ENCODE measurements around the gene LTA4H.

DNA sequence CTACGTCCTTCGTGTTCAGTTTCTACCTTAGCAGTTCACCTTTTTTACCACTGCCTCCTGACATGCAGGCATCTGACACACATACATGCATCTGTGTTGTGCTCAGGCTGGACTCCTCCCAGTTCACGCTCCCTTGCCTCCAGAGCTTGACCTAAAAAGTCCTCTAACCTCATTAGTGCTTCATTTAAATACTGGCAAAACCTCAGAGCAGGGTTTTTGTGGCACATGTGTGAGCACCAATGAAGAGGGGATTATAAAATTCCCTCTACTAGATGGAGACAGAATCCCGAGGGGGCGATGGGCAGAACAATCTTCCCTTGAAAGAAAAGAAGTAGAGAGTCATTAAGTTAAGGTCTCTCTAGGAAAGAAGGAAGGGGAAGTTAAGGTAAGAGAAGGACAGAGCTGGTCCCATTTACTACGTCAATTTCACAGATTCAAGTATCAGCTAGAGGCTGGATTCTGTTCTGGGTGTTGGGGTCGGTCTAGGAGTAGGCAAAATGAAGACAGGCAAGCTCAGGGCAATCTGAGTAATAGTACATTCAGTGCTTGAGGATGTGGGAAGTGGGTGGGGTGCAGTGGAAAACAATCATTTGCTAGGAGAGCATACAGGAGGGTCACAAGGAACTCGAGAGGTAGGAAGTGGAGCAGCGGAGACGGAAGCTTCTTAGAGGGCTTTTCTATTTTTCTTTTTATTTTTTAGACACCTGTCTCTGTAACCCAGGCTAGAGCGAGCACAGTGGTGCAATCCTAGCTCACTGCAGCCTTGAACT is 46.7 kb downstream of the LTA4H start:
- TF ChIP-seq POLR2A (IDR thresholded peaks at IDR 0.05): no peak
- TF ChIP-seq CTCF (IDR thresholded peaks at IDR 0.05): no peak
